ENCODE data around the gene IGFL2.
"Not testable (repeated sequence)": the region's sequence is repeated elsewhere in the genome, so short reads cannot be mapped to it uniquely, and the experiment has no call there.

The IGFL2 gene

GRCh38 chr19:46191972-46192371, 43.9 kb downstream of the IGFL2 start:
- no peak for DNase-seq

GRCh38 chr19:46192626-46192991, 44.6 kb downstream of the IGFL2 start:
- DNase-seq = not testable (repeated sequence)

GRCh38 chr19:46192992-46193650, 45.1 kb downstream of the IGFL2 start:
- peak; percentile 21 for DNase-seq

- no peak for DNase-seq
These were observed 45.6 kb downstream of the IGFL2 start for GRCh38 chr19:46193678-46194077.

- no peak for DNase-seq
These were observed 47.1 kb downstream of the IGFL2 start for GRCh38 chr19:46195104-46195503.

- DNase-seq = not testable (repeated sequence)
These were observed 47.9 kb downstream of the IGFL2 start for GRCh38 chr19:46195919-46196318.

GRCh38 chr19:46196410-46197124, 48.5 kb downstream of the IGFL2 start:
- no peak for DNase-seq

- DNase-seq = no peak
These were observed 49.5 kb downstream of the IGFL2 start for GRCh38 chr19:46197314-46198070.

- DNase-seq = no peak
These were observed 50.7 kb downstream of the IGFL2 start for GRCh38 chr19:46198756-46199155.

GRCh38 chr19:46201454-46202310, 53.6 kb downstream of the IGFL2 start:
- DNase-seq = no peak

- no peak for DNase-seq
These were observed 54.4 kb downstream of the IGFL2 start for GRCh38 chr19:46202426-46202825.

GRCh38 chr19:46202872-46203860, 55.1 kb downstream of the IGFL2 start:
- DNase-seq = no peak

GRCh38 chr19:46204008-46204407, 56.0 kb downstream of the IGFL2 start:
- DNase-seq = no peak

- DNase-seq = no peak
These were observed 57.3 kb downstream of the IGFL2 start for GRCh38 chr19:46205183-46205984.

GRCh38 chr19:46206176-46206575, 58.1 kb downstream of the IGFL2 start:
- no peak for DNase-seq

GRCh38 chr19:46206682-46207081, 58.6 kb downstream of the IGFL2 start:
- DNase-seq = no peak

- not testable (repeated sequence) for DNase-seq
These were observed 59.8 kb downstream of the IGFL2 start for GRCh38 chr19:46207858-46208257.

GRCh38 chr19:46209051-46209450, 61.0 kb downstream of the IGFL2 start:
- DNase-seq = no peak

GRCh38 chr19:46209472-46209871, 61.4 kb downstream of the IGFL2 start:
- no peak for DNase-seq

- no peak for DNase-seq
These were observed 62.6 kb downstream of the IGFL2 start for GRCh38 chr19:46210669-46211068.
